ENCODE measurements around the gene FAM107B.
"Not testable (repeated sequence)": the region's sequence is repeated elsewhere in the genome, so short reads cannot be mapped to it uniquely, and the experiment has no call there.

The FAM107B gene

DNA sequence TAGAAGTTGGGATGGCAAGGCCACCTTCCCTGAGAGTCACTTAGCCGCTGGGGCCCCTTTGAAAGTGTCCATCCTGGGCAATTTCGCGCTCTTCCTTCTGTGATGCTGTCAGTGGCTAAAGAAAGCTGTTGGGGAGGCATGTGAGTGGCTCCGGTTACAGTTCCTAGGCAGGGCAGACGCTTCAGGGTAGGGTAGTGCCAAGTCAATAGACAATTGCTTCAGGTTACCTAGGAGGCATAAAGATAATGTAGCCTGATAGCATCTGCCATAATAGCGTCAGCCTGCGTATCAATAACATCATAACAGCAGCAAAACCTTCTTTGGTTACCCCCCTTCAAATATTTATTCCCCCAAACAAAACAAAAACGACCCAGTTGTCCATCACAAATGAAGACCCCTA, at the start of gene FAM107B:
Gene FAM107B, minus strand, starts transcription at position 101 of the 400 bp plus-strand sequence. CDS start 234 bp downstream, outside the sequence.
- no peak for DNase-seq

DNA sequence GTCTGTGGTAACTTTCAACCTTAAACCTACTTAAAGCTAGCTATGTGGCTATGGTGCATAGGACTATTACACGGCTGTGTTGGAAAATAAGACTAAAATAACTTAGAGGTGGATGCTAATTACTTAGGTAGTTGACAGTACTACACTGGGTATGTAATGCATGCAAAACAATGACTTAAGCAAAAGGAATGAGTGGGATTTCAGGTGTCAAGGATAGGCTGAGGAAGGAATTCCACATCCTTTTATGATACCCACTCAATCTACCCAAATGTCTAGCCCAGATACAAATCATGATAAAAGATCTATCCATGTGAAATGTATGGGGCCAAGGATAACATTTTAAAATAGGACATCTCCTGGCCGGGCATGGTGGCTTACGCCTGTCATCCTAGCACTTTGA, 49.3 kb upstream of the FAM107B start:
- DNase-seq, result no peak

DNA sequence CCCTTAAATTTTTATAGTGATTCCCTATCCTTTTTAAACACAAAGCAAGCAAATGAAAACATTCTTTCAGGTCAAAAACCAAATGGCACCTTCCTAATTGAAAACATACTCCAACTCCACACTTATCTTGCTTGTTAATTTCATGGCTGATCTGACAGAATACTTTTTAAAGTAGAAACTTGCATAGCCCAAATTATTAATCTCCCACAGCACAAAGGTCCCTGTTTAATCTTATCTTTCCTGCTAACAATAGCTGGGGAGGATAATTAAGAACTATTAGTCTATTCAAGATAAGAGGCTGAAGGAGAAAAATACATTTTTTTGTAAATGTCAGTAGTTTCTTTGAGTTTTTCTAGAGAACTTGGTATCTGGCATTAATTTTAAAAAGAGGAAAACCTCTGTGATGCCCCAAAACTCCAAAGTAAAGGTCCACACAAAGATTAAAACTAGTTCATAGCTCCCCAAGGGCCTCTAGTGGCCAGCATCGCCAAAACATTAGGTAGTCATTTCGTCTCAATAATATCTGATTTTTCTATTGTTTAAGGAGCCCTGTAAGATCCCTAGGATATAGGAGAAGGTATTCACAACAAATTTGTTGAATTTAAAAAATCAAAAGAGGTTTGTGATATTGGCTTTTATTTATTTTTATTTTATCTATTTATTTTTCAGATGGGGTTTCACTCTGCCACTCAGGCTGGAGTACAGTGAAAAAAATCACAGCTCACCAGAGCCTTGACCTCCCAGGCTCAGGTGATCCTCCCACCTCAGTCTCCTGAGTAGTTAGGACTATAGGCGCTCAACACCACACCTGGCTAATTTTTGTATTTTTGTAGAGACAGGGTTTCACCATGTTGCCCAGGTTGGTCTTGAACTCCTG, 48.4 kb upstream of the FAM107B start:
- DNase-seq, result peak; percentile 60

DNA sequence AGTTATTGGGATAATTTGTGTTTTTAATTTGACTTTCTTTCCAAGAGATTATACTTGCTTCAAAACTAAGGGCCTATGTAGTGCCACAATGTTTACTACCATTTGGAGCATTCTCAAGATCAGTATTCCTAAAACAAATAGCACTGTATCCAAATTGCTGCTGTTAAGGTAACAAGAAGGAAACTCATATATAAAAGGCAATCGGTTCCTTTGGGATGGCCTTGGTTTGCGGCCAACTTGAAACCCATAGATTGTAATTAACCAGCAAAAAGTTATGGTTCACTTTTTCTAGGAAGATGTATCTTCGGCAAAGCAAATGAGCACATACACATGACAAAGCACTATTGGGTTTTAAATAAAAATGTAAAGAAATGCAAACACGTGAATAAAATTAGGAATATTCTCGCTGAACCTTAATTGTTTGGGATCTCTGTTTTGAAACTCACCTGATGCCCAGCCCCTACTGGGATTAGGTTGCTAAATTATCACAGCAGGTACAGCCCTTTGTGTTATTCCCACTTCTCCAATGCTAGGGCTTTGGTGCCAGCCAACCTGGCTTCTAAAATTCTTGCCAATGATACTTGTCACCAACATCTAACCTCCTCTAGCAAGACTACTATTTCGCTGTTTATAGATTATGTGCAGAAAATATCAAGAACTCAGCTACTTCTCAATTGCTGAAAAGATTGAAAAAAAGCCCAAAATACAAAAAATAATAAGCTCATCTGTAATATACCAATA, 47.1 kb upstream of the FAM107B start:
- no peak for DNase-seq

DNA sequence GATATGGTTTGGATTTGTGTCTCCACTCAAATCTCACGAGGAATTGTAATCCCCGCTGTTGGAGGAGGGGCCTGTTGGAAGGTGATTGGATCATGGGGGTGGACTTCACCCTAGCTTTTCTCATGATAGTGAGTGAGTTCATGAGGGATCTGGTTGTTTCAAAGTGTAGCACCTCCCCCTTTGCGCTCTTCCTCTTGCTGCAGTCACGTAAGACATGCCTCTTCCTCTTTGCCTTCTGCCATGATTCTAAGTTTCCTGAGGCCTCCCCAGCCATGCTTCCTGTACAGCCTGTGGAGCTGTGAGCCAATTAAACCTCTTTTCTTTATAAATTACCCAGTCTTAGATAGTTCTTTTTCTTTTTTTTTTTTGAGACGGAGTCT, 46.1 kb upstream of the FAM107B start:
- no peak for DNase-seq

DNA sequence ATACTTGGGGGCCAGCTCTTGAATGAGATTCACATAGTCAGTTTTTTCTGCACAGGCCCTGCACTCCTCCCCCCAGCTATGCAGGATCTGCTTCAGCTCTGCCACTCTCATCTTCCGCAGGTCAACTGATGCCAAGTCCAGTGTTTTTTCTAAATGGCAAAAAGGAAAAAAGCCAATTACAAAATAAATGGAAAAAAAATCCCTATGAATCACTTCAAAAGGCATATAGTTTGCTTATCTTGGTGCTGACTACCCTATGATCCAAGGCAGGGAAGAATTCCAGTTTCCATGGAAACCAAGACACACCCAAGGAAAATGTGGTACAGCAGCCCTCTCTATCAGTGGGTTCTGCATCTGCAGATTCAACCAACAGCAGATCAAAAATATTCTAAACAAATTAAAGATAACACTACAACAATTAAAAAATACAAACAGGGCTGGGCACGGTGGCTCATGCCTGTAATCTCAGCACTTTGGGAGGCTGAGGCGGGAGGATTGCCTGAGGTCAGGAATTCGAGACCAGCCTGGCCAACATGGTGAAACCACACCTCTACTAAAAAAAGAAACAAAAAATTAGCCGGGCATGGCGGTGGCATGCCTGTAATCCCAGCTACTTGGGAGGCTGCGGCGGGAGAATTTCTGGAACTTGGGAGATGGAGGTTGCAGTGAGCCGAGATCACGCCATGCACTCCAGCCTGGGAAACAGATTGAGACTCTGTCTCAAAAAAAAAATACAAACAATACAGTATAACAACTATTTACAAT, 45.5 kb upstream of the FAM107B start:
- DNase-seq, result no peak

DNA sequence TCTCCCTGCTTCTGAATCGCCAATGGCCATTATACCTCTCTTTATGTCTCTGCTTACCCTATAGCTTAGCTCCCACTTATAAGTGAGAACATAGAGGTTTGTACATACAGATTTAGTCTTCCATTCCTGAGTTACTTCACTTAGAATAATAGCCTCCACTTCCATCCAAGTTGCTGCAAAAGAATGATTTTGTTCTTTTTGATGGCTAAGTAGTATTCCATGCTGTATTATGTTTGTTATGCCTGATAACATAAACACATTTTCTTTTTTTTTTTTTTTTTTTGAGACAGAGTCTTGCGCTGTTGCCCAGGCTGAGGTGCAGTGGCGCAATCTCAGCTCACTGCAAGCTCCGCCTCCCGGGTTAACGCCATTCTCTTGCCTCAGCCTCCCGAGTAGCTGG, 42.0 kb upstream of the FAM107B start:
- not testable (repeated sequence) for DNase-seq

DNA sequence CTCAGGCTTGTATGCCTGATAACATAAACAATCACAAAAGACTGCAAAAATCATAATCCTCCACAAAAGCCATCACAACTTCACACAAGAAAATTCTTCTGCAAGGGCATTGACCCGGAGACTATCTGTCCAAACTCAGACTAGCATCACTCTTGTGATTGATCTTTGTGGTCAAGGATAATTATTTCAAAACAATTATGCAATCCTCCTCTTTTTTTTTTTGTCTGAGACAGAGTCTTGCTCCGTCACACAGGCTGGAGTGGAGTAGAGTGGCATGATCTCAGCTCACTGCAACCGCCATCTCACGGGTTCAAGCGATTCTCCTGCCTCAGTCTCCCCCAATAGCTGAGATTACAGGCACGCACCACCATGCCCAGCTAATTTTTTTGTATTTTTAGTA, 41.0 kb upstream of the FAM107B start:
- no peak for DNase-seq

DNA sequence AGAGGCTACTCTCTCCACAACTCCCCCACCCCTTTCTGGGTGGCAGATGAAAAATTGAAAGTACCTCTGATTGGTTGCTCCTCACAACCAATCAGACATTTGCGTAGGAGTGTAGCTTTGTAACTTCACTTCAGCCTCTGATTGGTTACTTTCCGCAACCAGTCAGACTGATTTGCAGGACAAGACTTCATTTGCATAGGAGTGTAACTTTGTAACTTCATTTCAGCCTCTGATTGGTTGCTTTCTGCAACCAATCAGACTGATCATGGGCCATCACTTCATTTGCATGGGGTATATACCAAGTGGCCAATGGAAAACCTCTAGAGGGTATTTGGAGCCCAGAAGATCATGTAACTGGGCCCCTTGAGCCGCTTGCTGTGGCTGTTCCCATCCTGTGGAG, 37.6 kb upstream of the FAM107B start:
- DNase-seq, result no peak

DNA sequence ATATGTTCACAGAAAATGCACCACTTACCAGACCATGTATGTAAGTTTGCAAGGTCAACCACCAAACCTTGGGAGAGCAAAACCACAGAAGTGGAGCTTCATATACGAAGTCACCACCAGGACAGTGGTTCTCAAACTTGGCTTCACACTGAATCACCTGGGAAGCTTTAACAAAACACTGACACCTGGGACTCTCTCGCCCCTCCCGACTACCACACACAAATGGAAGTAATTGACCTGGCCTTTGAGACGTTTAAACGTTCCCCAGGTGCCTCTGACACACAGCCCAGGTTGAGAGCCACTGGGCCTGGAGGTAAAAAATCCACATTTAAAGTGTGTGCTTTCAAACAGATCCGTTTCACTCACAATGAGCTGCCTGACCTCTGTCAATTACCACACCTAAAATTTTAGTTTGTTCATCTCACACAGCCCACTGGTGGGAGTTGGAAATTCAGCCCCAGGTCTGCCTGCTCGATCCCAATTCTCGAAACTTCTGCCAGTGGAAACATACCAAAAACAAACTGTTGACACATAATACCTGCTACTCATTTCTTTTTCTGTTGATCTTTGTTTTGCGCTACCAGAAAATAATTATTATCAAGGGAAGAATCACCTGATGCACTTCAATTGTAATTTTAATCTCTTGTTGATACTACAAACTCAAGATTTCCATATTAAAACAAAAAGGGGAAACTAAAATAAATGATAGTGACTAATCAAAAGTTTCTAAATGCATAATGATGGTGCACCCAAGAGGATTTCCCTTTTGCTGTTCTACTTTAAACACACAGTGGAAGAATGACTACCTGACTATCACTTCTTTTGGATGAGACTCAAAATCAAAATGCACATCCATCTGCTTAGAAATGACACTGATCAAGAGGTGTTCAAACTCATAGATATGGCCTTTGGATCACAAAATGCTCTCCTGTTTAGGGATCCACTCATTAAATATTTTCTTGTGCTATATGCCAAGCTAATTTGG, 36.6 kb upstream of the FAM107B start:
- no peak for DNase-seq

DNA sequence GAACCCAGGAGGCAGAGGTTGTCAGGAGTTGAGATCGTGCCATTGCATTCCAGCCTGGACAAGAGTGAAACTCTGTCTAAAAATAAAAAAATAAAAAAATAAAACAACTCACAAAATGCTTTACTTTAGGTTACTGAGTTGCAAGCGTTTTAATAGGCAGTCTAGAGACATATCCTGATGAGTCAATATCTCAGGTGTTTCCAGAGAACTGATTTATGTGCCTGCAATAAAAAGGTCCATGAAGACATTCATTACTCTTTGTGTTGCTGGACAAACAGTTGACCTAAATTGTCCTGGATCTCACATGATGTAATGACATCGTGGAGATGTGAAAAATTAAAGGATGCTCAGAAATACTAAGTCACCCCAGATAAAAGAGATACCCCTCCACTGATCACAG, 31.6 kb upstream of the FAM107B start:
- DNase-seq, result no peak

DNA sequence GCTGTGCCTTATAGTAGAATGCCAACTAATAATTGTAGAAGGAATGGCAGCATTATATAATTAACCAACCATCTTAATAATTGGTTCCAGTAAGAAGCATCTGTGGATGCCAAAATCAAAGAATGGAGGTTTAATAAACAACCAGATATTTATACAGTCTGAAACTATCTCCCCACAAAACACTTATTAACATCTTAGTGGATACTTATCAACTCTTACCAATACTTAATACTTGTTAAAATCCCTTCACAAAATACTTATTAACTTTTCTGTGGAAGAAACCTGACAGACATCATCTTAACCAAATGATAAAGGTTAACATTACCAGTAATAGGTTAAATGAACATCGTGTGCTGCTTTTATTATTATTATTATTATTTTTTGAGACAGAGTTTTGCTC, 29.1 kb upstream of the FAM107B start:
- no peak for DNase-seq

DNA sequence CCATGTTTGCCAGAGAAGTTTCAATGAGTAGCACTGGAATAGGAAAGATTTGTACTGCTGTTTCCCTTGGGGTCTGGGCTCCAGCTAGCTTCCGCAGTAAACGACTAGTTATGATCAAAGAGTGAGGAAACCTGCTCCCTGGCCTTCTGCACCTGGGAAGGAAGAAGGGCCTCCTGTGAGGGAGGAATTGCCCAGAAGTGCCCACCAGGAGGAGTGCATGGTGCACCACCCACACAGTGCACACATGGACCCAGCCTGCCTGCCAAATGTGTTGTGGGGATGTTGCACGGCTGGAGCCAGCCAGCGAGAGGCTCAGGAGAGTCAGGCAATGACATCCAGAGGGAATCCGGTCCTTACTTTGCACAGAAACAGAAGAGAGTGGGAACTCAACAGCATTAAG, 27.0 kb upstream of the FAM107B start:
- DNase-seq, result no peak

DNA sequence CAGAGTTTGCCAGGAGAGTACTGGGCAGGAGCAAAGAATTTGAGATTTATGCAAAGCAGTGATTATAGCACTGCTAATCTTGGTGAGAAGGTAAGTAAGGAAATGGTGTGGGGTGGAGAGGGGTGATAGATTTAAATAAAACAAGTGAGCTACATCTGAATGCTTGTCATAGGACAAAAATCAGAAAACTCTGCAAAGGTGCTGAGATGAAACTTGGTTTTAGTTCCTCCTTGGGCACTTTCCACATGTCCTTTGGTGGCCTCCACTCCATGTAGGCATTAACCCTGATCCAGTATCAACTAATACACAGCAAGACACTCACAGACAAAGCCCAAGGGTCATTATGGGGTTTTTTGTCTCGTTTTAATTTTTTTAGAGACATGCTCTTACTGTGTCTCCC, 25.7 kb upstream of the FAM107B start:
- no peak for DNase-seq

DNA sequence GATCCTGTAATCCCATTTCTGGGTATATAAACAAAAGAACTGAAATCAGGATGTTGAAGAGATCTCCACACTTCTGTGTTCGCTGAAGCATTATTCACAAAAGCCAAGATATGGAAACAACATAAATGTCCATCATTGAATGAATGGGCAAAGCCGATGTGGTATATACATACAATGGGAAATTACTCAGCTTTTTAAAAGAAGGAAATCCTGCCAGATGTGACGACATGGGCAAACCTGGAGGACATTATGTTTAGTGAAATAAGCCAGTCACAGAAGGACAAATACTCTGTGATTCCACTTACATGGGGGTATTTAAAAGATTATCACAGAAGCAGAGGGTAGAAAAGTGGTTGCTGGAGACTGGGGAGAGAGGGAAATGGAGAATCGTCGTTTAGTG, 23.9 kb upstream of the FAM107B start:
- no peak for DNase-seq

DNA sequence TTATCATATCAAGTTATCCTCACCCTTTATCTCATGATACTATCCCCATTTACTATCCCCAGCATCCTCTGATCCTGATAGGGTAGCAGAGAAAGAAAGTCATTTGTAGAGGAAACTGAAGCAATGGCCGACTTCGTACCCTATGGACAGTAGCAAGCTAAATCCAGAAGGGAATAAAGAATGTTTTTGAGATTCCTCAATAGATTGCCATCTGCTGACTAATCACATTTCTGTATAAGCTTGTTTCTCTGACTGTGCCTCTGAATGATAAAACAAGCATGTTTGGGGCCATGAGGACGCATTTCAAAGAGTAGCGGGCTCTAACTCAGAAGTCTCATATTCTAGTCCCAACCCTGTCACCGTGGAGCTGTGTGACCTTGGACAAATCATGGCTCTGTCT, 13.2 kb upstream of the FAM107B start:
- DNase-seq, result no peak

DNA sequence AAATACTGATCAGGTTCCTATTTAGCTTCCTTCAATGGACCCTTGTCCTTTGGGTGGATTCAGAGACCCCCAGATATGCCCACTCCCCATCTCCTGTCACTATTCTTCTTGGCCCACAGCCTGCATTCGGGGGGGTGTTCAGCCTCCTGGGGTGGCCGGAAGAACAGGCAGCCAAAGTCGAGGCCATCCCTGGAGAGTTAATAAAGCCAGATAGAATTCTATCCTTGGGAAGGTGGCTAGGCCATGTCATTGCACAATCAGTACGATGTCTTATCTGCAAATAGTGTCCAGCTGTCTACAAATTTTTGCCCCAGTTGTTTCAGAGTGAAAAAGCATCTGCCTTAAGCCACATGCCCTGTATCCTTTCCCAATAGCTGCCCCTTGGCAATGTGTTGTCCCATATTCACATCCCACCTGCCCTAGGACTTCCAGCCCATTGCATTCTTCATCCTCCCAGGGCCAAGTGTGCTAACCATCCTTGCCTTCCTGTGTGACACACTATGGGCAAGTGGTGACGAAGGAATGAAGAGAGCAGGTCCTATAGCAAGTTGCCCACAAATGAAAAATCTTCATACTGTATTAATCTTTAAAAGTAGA, 9.9 kb upstream of the FAM107B start:
- no peak for DNase-seq

DNA sequence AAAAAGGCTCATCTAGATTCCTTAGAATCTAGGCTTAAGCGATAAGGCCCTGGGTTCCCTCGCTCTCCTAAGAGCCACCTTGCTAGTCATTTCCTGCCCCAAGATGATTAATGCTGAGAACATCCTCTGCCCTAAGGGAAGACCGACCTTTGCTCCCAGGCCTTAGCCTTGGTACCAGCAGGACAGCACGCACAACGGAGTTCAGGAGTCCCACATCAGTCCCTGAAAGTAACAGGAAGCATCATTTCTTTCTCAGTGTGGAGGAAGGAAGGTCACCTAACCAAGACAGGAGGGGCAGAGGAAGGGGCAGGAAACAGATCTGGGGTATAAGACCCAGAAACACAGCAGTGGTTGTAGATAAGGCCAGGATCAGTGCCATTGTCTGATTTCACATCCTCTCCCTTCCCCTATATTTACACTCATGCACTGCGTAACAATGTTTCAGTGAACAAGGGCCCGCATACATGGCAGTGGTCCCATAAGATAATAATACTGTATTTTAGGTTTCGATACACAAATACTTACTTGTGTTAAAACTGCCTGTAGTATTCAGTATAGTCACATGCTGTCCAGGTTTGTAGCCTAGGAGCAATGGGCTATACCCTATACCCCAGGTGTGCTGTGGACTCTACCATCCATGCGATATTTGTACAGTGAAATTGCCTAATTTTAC, 8.1 kb upstream of the FAM107B start:
- DNase-seq, result no peak

DNA sequence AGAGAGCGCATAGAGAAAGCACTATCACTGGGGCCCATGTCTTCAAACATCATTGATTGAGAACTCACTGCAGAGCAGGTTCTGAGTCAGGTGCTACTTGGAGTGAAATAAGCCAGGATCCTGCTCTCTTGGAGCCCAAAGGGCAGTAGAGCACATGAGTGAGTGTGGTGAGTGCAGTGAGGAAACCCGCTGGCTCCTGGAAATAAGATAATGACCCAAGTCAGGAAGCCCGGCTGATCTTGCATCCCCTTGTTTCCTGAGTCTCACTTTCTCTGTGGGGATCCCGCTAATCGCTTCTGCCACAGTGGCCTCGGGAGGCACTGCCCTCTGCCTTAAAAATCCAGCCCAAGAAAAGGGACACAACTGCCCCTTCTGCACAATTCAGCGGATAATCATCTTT, 7.1 kb upstream of the FAM107B start:
- DNase-seq, result no peak

DNA sequence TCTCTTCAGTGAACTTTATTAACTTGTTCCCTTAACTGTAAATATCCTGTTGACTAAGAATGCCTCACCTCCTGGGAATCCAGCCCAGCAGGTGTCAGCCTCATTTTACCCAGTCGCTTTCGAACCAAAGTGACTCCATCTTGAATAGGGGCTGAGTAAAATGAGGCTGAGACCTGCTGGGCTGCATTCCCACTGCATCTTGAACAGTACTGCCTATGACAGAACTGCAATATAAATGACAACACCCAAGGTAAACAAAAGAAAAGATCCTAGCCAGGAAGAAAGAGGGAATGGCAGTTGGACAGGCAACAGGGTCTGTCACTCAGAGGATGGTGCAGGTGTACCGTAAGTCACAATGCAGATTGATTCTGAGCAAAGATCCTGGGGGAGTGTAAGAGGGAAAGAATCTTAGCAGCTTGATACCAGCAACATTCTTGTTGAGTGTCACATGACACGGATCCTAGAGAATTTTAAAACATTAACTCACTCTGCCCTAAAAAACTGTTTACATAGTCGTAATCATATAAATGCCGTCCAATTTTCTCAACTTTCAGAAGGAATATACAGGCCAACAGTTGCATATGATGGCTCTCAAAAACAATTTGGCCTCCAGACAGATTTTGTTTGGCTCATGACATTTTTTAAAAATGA, 4.4 kb upstream of the FAM107B start:
- DNase-seq, result no peak

DNA sequence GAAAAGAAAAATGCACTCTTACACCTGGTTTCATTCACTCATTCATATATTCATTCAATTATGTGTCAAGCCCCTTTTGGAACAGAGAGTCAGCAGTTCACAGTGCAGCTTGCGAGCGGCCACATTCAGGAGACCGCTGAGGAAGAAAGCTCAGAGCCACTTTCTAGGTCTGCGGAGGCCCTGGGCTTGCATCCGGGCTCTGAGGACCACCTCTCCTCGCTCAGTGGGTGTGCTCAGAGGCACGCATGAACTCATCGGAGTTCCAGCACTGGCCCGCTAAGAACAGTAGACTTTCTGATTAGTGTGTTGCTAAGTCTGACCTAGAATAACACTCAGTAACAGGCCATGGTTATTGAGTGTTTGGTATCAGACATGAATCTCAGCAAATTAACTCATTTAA, 1.8 kb upstream of the FAM107B start:
- no peak for DNase-seq
